Hepatocyte (in vitro differentiated cells): Measurements from ENCODE around the gene RAMP3. TPM values are rescaled to one million over a fixed set of nuclear protein-coding genes. Genes with fewer than 3 reads are reported as not detected.

Source experiments
- DNase-seq: peaks from one replicate; pipeline ENCODE4 v3.0.0-alpha.2; 2016; ENCODE audit warnings: low spot score
- H2AFZ ChIP-seq: fragments of 200-600 bp; sonication (generic); 2 replicates; pipeline ENCODE4 v1.6.0; 2016; ENCODE audit warnings: antibody characterized with exemption, mild to moderate bottlenecking
- H3K27ac ChIP-seq: fragments of 200-600 bp; sonication (generic); 2 replicates; pipeline ENCODE4 v1.5.1; 2016; ENCODE audit warnings: mild to moderate bottlenecking
- H3K27me3 ChIP-seq: fragments of 200-600 bp; sonication (generic); 2 replicates; pipeline ENCODE4 v1.6.1; 2016
- H3K36me3 ChIP-seq: fragments of 200-600 bp; sonication (generic); replicated peaks from 2 replicates; pipeline ENCODE4 v1.5.1; 2016; ENCODE audit warnings: low read depth; ENCODE audit not compliant: insufficient read depth
- H3K4me1 ChIP-seq: fragments of 200-600 bp; sonication (generic); 2 replicates; pipeline ENCODE4 v1.5.1; 2016; ENCODE audit warnings: mild to moderate bottlenecking, moderate library complexity; ENCODE audit not compliant: insufficient read depth
- H3K4me2 ChIP-seq: fragments of 200-600 bp; sonication (generic); 2 replicates; pipeline ENCODE4 v1.6.0; 2016
- H3K4me3 ChIP-seq: fragments of 200-600 bp; sonication (generic); 2 replicates; pipeline ENCODE4 v1.5.1; 2016; ENCODE audit warnings: mild to moderate bottlenecking
- H3K79me2 ChIP-seq: fragments of 200-600 bp; sonication (generic); 2 replicates; pipeline ENCODE4 v1.6.0; 2017; ENCODE audit warnings: mild to moderate bottlenecking
- H3K9me2 ChIP-seq: fragments of 200-600 bp; sonication (generic); replicated peaks from 2 replicates; pipeline ENCODE4 v1.6.0; 2017; ENCODE audit warnings: mild to moderate bottlenecking; ENCODE audit not compliant: insufficient read depth
- H3K9me3 ChIP-seq: fragments of 200-600 bp; sonication (generic); 2 replicates; pipeline ENCODE4 v1.5.1; 2016; ENCODE audit warnings: low read depth, mild to moderate bottlenecking
- H4K20me1 ChIP-seq: fragments of 200-600 bp; sonication (generic); 2 replicates; pipeline ENCODE4 v1.6.0; 2016; ENCODE audit warnings: mild to moderate bottlenecking; ENCODE audit not compliant: insufficient read depth, poor library complexity, severe bottlenecking
- CTCF ChIP-seq: fragments of 200-600 bp; sonication (generic); IDR thresholded peaks from 2 replicates; pipeline ENCODE4 v1.5.1; 2016; ENCODE audit warnings: antibody characterized with exemption, mild to moderate bottlenecking; ENCODE audit not compliant: poor library complexity
- EZH2 ChIP-seq: fragments of 200-600 bp; sonication (generic); IDR thresholded peaks from 2 replicates; pipeline ENCODE4 v1.6.1; 2016; ENCODE audit warnings: antibody characterized with exemption, mild to moderate bottlenecking, borderline replicate concordance
- EZH2phosphoT487 ChIP-seq: fragments of 200-600 bp; sonication (generic); IDR thresholded peaks from one replicate; pipeline ENCODE4 v1.6.1; 2018; ENCODE audit warnings: antibody characterized with exemption, mild to moderate bottlenecking, low read depth, moderate library complexity; ENCODE audit not compliant: unreplicated experiment, severe bottlenecking
- WGBS: methylation state at CpG from one replicate; pipeline ENCODE4 v1.1.6; 2016; ENCODE audit warnings: low lambda C conversion rate; ENCODE audit errors: missing lambda C conversion rate; 5-methylcytosine and 5-hydroxymethylcytosine counted together
- polyA plus RNA-seq: library from polyadenylated mRNA; unstranded; fragments of >200 nt; fragmentation: Nextera tagmentation; extraction: Ambion mirVana; gene quantifications from 2 replicates; pipeline ENCODE4 v1.2.1, GENCODE V29; 2016
- total RNA-seq: library from RNA; depleted of rRNA; stranded (reverse); fragments of >200 nt; gene quantifications from 2 replicates; pipeline ENCODE4 v1.2.3, GENCODE V29; 2014

The RAMP3 gene
- total and polyA plus RNA-seq, 2 experiments from 2014 or later: not detected

- no peak for DNase-seq
- Histone ChIP-seq H3K9me2 (no peaks in the 10 kb centered on the region), H3K79me2 (no peaks in the 10 kb centered on the region), H3K4me3 (no peak overlapping the region), H3K9me3 (no peaks in the 10 kb centered on the region), H2AFZ (no peak overlapping the region), H3K27me3 (peaks cover 2% of the 10 kb centered on the region), H3K27ac (no peak overlapping the region), H3K4me1 (no peaks in the 10 kb centered on the region), H4K20me1 (no peaks in the 10 kb centered on the region), H3K36me3 (no peaks in the 10 kb centered on the region), H3K4me2 (no peak overlapping the region)
- TF ChIP-seq EZH2 (no peak), CTCF (no peak), EZH2phosphoT487 (no peak)
- WGBS: 74% methylated on average over 9 of the region's 9 CpGs
Measured at GRCh38 chr7:45225311-45225947, 67.8 kb downstream of the RAMP3 start.

DNA sequence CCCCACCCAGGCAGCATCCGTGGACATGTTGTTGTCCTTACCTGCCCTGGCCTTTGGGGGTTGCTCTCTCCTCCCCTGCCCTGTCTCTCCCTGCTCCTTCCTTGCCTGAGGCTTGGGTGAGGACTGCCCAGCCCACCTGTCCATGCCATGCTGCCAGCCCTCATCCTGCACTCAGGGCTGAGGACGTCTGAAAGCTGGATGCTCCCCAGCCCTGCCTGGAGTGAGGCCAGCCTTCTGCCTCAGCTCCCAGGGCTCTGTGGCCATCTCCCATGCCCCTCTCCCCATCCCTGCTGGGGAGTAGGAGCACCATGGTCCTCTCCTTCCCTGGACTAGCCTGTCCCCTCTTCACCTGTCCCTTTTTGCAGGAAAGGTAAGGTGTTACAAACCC is 68.4 kb downstream of the RAMP3 start:
- Histone ChIP-seq H4K20me1 (no peaks in the 10 kb centered on the region), H3K4me1 (no peaks in the 10 kb centered on the region), H3K4me2 (no peak overlapping the region), H2AFZ (no peak overlapping the region), H3K79me2 (no peaks in the 10 kb centered on the region), H3K9me3 (no peaks in the 10 kb centered on the region), H3K27me3 (peaks cover 4% of the 10 kb centered on the region), H3K9me2 (no peaks in the 10 kb centered on the region), H3K36me3 (no peaks in the 10 kb centered on the region), H3K27ac (no peak overlapping the region), H3K4me3 (no peak overlapping the region)
- TF ChIP-seq CTCF (no peak), EZH2 (no peak), EZH2phosphoT487 (no peak)
- DNase-seq: no peak
- WGBS: 67% methylated on average over 2 of the region's 2 CpGs

DNA sequence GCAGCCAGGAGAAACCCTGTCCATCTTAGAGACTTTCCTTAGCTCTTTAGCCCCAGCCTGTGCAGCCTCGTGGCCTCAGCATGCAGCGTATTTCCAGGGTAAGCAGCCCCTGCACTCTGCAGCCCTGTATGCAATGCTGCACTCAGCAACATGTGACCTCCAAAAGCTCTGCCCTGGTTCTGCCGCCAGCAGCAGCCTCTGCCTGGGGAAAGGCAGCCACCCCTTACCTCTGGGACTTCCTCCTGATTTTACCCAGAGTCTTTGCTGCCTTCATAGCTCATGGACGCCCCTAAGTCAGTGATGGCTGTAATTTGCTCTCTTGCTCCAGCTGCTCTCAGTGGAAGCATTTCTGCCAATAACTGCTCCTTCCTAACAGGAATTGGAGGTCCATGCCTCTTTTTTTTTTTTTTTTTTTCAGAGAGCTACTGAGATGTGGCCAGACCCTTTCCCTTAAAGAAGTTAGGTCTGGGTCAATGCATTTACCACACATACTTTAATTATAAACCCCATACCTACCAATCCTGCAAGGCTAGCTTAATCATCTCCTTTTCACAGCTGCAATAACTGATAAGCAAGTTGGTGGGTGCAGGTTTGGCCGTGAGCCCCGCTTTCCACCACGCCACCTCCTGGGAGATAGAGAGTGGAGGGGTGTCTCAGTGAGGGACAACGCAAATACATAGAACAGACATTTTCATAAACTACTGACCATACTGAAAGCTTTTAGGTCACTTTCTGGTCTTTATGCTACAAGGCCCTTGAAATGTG is 71.7 kb downstream of the RAMP3 start:
- Histone ChIP-seq H3K9me3 (no peaks in the 10 kb centered on the region), H3K36me3 (no peaks in the 10 kb centered on the region), H3K79me2 (no peaks in the 10 kb centered on the region), H2AFZ (no peak overlapping the region), H3K4me2 (no peak overlapping the region), H3K4me1 (no peaks in the 10 kb centered on the region), H4K20me1 (no peaks in the 10 kb centered on the region), H3K27ac (no peak overlapping the region), H3K27me3 (peaks cover 21% of the 10 kb centered on the region), H3K9me2 (no peaks in the 10 kb centered on the region), H3K4me3 (no peak overlapping the region)
- TF ChIP-seq CTCF (no peak), EZH2 (no peak), EZH2phosphoT487 (no peak)
- no peak for DNase-seq
- 81% methylated on average over 8 of the region's 8 CpGs for WGBS
